DOHH2 (cell line): ENCODE results near the gene PCP4.

Experiments used
- EZH2phosphoT487 ChIP-seq: fragments of 200-600 bp; sonication (generic); IDR thresholded peaks from 2 replicates; pipeline ENCODE4 v1.6.1; 2017; ENCODE audit warnings: borderline replicate concordance, mild to moderate bottlenecking, antibody characterized with exemption, low read length, moderate library complexity, mixed read lengths
- TF ChIP-seq, protein P1 (sequence below): fragments of 200-600 bp; sonication (generic); IDR thresholded peaks from one replicate; pipeline ENCODE4 v1.5.1; 2014; ENCODE audit warnings: antibody characterized with exemption, mild to moderate bottlenecking, low read depth, low read length; ENCODE audit not compliant: poor library complexity, severe bottlenecking

DNA sequence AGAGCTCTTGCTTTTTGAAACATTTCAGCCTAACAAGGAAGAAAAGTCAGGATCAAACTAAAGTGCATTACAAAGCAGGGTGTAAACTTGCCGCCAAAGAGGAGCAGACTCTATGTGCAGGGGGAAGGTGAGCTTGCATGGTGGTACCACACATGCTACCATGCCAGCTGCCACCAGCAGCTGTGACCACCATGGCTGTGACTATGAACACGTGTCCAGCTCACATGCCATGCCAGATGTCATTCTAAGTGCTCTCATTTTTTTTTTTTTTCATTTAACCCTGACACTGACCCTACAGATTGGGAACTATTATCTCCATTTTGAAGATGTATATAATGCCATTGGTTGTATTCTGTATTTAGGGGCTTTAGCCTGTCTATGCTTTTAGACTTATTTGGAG lies 79.0 kb downstream of the PCP4 start:
- TF ChIP-seq, protein P1, sequence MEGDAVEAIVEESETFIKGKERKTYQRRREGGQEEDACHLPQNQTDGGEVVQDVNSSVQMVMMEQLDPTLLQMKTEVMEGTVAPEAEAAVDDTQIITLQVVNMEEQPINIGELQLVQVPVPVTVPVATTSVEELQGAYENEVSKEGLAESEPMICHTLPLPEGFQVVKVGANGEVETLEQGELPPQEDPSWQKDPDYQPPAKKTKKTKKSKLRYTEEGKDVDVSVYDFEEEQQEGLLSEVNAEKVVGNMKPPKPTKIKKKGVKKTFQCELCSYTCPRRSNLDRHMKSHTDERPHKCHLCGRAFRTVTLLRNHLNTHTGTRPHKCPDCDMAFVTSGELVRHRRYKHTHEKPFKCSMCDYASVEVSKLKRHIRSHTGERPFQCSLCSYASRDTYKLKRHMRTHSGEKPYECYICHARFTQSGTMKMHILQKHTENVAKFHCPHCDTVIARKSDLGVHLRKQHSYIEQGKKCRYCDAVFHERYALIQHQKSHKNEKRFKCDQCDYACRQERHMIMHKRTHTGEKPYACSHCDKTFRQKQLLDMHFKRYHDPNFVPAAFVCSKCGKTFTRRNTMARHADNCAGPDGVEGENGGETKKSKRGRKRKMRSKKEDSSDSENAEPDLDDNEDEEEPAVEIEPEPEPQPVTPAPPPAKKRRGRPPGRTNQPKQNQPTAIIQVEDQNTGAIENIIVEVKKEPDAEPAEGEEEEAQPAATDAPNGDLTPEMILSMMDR, result no peak
- TF ChIP-seq EZH2phosphoT487, result no peak
